Neural cell (in vitro differentiated cells): ENCODE data around the gene ISG20L2.

Experiments
- EZH2 ChIP-seq: fragments of 200-600, 300-800 bp; shearing (Covaris generic), sonication (generic); IDR thresholded peaks from 2 replicates; pipeline ENCODE4 v1.6.1; 2014; ENCODE audit warnings: antibody characterized with exemption, low read length, borderline replicate concordance, mild to moderate bottlenecking; ENCODE audit not compliant: insufficient read depth, poor library complexity, severe bottlenecking
- SMC3 ChIP-seq: fragments of 450-650 bp; conservative IDR thresholded peaks from 2 replicates; pipeline ENCODE4 v1.6.1; 2014; ENCODE audit warnings: antibody characterized with exemption, mild to moderate bottlenecking, moderate library complexity; ENCODE audit not compliant: poor library complexity
- TF ChIP-seq, protein P1 (sequence below): fragments of 450-650 bp; IDR thresholded peaks from 2 replicates; pipeline ENCODE4 v1.5.1; 2014; ENCODE audit warnings: antibody characterized with exemption, mild to moderate bottlenecking, moderate library complexity; ENCODE audit not compliant: poor library complexity, severe bottlenecking

DNA sequence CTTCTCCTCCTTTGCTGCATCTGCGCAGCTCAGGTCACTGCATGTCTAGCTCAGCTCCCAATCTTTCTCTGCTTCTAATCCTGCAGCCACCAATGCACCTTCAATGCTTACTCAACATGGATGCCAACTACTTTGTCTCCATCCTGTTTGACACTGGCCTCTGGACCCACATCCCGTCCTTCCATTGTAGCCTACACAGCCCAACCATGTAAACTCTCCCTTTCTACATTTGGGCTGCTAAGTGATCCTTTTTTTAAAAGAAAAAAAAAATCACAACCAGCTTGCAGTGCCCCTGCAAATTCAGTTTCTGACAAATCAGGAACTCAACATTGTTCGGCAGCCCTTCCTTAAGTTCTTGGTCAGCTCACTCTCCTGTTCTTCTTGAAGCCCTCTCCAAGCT is 13.7 kb downstream of the ISG20L2 start:
- TF ChIP-seq, protein P1, sequence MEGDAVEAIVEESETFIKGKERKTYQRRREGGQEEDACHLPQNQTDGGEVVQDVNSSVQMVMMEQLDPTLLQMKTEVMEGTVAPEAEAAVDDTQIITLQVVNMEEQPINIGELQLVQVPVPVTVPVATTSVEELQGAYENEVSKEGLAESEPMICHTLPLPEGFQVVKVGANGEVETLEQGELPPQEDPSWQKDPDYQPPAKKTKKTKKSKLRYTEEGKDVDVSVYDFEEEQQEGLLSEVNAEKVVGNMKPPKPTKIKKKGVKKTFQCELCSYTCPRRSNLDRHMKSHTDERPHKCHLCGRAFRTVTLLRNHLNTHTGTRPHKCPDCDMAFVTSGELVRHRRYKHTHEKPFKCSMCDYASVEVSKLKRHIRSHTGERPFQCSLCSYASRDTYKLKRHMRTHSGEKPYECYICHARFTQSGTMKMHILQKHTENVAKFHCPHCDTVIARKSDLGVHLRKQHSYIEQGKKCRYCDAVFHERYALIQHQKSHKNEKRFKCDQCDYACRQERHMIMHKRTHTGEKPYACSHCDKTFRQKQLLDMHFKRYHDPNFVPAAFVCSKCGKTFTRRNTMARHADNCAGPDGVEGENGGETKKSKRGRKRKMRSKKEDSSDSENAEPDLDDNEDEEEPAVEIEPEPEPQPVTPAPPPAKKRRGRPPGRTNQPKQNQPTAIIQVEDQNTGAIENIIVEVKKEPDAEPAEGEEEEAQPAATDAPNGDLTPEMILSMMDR: no peak
- no peak for TF ChIP-seq SMC3
- TF ChIP-seq EZH2: no peak
